Left colon (tissue), 2 donors: ENCODE results near the gene FUT4. TPM values are rescaled to one million over a fixed set of nuclear protein-coding genes. Genes with fewer than 3 reads are reported as not detected.
"Not testable (repeated sequence)": the region's sequence is repeated elsewhere in the genome, so short reads cannot be mapped to it uniquely, and the experiment has no call there.

ENCODE experiments used
- ATAC-seq: fragments of 200-7000 bp; cut with Tn5 transposase; one replicate; pipeline ENCODE4 v1.9.1; 2020; ENCODE audit warnings: mild to moderate bottlenecking, moderate library complexity
- DNase-seq, 2 donors: peaks; one replicate each; pipeline ENCODE4 v3.0.0-alpha.2; 2020
- intact Hi-C, 2 donors: fragments of 100-400 bp; cut with DNase I in 1 of 2; cut with micrococcal nuclease in 1 of 2; formaldehyde crosslinking; loops; one replicate each; pipeline versions ENCODE4 v1.11.2 to v1.14.0; 2022; cut with DNase I, micrococcal nuclease
- total RNA-seq, 2 donors: library from RNA; stranded (reverse); fragmentation: NEBNext Ultra II Directional; extraction: Animal tissue kit (Norgen Biotek cat#: 25700); gene quantifications; one replicate each; pipeline ENCODE4 v1.2.1, GENCODE V29; 2021
- donor health status: DM: no; HTN: no; CAD: no.
- donor health status: DM: yes; HTN: yes; CAD: no.

FUT4 gene
- total RNA-seq, 2 donors from 2014 or later = 21.8 to 29.9 TPM

DNA sequence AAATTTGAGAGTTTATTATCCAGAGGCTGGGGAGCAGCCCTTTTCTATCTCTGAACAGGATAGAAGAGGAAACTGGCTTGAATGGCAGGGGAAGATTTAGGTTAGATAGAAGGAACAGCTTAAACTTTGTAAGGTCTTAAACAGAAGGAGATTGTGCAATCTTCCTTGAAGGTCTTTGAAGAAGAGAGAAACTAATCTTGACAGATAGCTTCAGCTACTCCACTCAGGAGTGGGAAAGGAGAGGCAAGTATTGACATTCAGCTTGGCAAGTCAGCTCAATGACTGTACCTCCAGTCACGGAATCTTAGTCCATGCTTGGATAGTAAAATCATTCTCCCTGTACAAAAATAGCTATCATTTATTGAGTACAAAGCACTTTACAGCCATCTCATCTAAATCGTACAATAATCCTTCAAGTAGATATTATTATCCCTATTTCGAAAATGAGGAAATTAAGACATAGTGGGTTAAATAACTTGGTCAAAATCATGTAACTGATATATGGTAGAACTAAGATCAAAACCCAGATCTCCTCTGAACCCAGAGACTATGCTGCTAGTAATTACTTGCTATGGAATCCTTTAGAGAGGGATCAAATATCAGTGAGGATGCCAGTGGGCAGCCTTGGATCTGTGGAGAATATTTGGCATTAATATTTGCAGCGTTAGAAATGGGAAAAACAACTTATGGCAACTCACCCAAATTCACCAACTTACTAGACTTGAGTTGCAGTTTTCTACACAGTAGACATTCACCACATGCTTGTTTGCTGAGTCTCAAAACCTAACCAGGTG, 16.9 kb upstream of the FUT4 start:
- intact Hi-C loops = loop anchor here in 1 of 2 donors (10.0 kb wide), 1 partner anchor 368 kb away; no protein-coding TSS in a partner anchor
- ATAC-seq (no peak), DNase-seq (no peak)

GRCh38 chr11:94528551-94528950, 15.2 kb upstream of the FUT4 start:
- ATAC-seq = no peak
- intact Hi-C loops = loop anchor here in 1 of 2 donors (10.0 kb wide), 1 partner anchor 366 kb away; no protein-coding TSS in a partner anchor

GRCh38 chr11:94532211-94532610, 11.5 kb upstream of the FUT4 start:
- intact Hi-C loops = no loop called here
- DNase-seq (no peak), ATAC-seq (no peak)

More at GRCh38 chr11:94528551-94528950, 15.2 kb upstream of the FUT4 start:
- DNase-seq = no peak

GRCh38 chr11:94533206-94533605, 10.5 kb upstream of the FUT4 start:
- intact Hi-C loops = no loop called here
- ATAC-seq = no peak
- DNase-seq = no peak

- DNase-seq = no peak
Observed at GRCh38 chr11:94533696-94534630, 9.8 kb upstream of the FUT4 start.

GRCh38 chr11:94536386-94536785, 7.3 kb upstream of the FUT4 start:
- intact Hi-C loops = no loop called here
- ATAC-seq = peak; percentile 79
- no peak for DNase-seq

More at GRCh38 chr11:94533696-94534630, 9.8 kb upstream of the FUT4 start:
- no peak for ATAC-seq
- intact Hi-C loops = no loop called here

DNA sequence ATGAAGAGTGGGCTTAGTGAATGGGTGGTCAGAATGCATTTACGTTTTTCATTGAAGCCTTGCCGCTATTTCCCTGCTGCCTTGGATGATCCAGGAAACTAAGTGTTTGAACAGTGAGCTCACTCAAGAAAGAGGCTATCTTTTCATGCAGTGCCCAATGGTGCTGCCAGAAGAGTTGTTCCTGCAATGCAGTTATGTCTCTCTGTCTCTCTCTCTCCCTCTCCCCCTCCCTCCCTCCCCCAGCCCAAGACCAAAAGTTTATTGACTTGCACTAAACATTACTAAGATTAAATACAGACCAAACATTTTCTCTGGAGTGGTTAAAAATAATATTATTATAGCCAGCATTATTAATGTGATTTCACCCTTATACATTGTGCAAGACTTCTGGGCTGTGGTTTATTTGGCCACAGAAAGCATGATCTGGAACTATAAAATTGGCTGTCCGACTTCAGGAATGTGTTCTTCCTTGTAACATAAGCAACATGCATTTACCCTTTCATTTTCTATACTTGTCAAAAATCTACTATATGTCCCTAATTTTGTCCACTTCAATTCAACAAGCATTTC, 6.6 kb upstream of the FUT4 start:
- ATAC-seq = peak; percentile 64
- no peak for DNase-seq
- intact Hi-C loops = no loop called here

GRCh38 chr11:94539420-94539819, 4.3 kb upstream of the FUT4 start:
- DNase-seq (peak; percentile 58 to 69), ATAC-seq (peak; percentile 44)
- intact Hi-C loops = no loop called here

GRCh38 chr11:94544646-94545263, 1.0 kb downstream of the FUT4 start:
- DNase-seq (peak; percentile 48 to 69), ATAC-seq (peak; percentile 25)
- intact Hi-C loops = no loop called here

- DNase-seq = peak; percentile 39 to 63
- peak; percentile 18 for ATAC-seq
- intact Hi-C loops = no loop called here
Observed at GRCh38 chr11:94545264-94546161, 1.8 kb downstream of the FUT4 start.

DNA sequence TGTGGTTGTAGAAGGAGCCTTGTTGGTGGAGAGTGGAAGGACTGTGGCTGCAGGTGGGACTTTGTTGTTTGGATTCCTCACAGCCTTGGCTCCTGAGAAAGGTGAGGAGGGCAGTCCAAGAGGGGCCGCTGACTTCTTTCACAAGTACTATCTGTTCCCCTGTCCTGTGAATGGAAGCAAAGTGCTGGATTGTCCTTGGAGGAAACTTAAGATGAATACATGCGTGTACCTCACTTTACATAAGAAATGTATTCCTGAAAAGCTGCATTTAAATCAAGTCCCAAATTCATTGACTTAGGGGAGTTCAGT, 2.4 kb downstream of the FUT4 start:
- DNase-seq = no peak

DNA sequence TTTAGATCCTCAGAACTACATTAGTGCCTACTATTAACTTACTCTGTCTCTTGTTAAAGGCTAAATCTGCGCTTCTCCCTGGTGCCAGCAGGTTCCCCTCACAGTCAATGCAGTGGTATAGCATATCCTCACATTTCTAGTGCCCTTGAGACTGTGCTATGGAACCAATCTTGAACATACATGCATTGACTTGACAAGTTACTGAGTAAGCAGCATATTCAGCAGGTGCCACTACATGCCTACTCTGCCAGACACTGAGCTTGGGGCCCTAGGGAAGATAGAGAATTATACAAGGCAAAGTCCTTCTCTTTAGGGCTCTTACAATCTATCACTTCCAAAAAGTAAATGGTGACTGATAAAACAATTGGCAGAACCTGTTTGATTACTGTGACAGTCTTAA, 3.2 kb downstream of the FUT4 start:
- intact Hi-C loops = no loop called here

More for the DNA sequence above, 2.4 kb downstream of the FUT4 start:
- no peak for ATAC-seq
- intact Hi-C loops = no loop called here

GRCh38 chr11:94549146-94549545, 5.4 kb downstream of the FUT4 start:
- intact Hi-C loops = no loop called here
- no peak for DNase-seq
- peak; percentile 11 for ATAC-seq

More for the DNA sequence above, 3.2 kb downstream of the FUT4 start:
- ATAC-seq (peak; percentile 34), DNase-seq (peak; percentile 47 to 53)

GRCh38 chr11:94550513-94550912, 6.8 kb downstream of the FUT4 start:
- intact Hi-C loops = no loop called here
- DNase-seq = no peak
- no peak for ATAC-seq

DNA sequence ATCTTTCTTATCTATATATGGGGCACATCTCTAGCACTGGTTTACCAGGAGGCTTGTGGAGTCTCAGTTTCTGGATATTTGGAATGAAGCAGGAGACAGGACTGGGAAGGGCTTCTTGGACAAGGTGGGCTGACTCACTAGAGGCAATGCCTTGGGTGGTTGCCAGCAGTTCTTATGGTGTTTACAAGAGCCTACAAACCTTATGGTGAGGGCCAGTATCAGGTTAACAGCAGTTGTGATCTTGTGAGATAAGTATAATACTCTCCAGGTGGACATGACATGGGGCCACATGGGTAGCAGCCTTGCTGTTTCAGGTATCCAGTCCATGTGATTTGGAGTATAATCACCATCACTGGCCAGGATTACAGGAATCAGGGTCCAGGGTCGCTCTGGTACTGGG, 10.2 kb downstream of the FUT4 start:
- DNase-seq (peak in 1 of 2 donors; percentile 32), ATAC-seq (peak; percentile 30)
- intact Hi-C loops = no loop called here

GRCh38 chr11:94555752-94556329, 12.1 kb downstream of the FUT4 start:
- DNase-seq, ATAC-seq, intact Hi-C loops: not testable (repeated sequence)

GRCh38 chr11:94557421-94557820, 13.7 kb downstream of the FUT4 start:
- ATAC-seq = no peak
- intact Hi-C loops = no loop called here
- DNase-seq = no peak

DNA sequence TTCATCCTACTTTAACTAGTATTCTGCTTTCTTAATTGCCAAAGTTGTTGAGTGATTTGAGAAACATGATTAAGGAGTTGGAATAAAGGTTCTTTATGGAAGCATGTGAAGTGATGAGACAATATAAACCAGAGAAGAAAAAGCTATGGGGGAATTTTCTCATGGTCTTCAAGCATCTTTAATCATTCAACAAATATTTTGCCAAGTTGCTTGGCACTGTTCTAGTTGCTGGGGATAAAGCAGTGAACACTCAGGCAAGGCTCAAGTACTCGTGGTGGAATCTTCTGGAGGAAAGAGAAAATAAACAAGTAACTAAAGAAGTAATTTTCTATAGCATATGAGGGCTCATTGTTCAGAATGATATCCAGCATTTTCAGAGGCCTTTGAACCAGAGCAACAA, 14.3 kb downstream of the FUT4 start:
- DNase-seq (no peak), ATAC-seq (no peak)
- intact Hi-C loops = no loop called here
